ENCODE data around the gene ZNF470. TPM values are rescaled to one million over a fixed set of nuclear protein-coding genes. Genes with fewer than 3 reads are reported as not detected.

Gene ZNF470
- polyA plus RNA-seq (2012; ENCODE audit: insufficient read depth, insufficient read length, low read depth): 4.8 TPM

DNA sequence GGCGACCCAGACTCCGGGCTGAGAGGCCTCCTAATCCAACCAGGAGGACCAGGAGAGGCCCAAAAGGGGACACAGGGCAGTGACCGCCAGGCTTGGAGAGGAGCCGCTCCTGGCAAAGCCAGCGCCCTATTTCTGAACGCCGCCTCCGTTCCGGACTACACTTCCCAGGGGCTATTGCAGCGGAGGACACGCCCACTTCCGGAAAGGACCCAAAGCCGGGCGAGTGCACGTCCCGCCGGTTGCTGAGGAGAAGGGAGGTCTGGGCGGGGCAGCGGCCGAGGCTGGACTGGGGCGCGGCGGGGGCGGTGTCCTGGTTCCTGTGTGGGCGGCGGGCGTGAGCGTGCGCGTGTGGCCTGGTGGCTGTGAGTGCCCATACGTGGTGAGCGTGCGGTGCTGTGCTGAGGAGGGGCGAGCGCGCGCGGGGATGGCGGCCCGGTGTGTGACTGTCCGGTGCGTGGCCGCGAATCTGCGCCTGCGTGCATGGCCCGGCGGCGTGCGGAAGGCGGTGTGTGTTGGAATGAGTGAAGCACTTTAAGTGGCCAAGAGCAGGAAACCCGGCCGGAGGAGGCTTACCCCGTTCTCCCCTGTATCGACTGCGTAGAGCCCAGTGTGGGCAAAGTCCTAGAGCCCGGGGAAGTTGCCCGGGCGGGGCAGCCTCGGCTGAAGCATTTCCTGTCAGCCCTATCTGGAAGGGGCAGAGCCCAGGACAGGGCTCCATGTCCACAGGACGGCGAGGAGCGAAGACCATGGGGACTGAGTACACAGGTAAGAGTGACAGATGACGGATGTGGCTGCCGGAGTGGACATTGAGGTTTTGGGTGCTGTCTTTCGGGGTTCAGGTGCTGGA is at the start of gene ZNF470:
ZNF470 (plus strand) TSS at position 195 of the 847 bp plus-strand sequence. CDS start 2,844 bp downstream, outside the sequence.
- Histone ChIP-seq H3K4me1 (no peaks in the 10 kb centered on the region), H3K36me3 (peaks cover 5% of the 10 kb centered on the region; the same call in 1 of the 2 replicates), H3K4me3 (ENCODE audit: low read depth, low read length) (peak within 1 kb of the TSS; percentile 96), H3K9me3 (no peaks in the 10 kb centered on the region), H3K27me3 (no peaks in the 10 kb centered on the region)
- TF ChIP-seq, protein P1, sequence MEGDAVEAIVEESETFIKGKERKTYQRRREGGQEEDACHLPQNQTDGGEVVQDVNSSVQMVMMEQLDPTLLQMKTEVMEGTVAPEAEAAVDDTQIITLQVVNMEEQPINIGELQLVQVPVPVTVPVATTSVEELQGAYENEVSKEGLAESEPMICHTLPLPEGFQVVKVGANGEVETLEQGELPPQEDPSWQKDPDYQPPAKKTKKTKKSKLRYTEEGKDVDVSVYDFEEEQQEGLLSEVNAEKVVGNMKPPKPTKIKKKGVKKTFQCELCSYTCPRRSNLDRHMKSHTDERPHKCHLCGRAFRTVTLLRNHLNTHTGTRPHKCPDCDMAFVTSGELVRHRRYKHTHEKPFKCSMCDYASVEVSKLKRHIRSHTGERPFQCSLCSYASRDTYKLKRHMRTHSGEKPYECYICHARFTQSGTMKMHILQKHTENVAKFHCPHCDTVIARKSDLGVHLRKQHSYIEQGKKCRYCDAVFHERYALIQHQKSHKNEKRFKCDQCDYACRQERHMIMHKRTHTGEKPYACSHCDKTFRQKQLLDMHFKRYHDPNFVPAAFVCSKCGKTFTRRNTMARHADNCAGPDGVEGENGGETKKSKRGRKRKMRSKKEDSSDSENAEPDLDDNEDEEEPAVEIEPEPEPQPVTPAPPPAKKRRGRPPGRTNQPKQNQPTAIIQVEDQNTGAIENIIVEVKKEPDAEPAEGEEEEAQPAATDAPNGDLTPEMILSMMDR (IDR thresholded peaks at IDR 0.05; ENCODE audit: low read depth, low read length): no peak
- DNase-seq: peak; percentile 96

DNA sequence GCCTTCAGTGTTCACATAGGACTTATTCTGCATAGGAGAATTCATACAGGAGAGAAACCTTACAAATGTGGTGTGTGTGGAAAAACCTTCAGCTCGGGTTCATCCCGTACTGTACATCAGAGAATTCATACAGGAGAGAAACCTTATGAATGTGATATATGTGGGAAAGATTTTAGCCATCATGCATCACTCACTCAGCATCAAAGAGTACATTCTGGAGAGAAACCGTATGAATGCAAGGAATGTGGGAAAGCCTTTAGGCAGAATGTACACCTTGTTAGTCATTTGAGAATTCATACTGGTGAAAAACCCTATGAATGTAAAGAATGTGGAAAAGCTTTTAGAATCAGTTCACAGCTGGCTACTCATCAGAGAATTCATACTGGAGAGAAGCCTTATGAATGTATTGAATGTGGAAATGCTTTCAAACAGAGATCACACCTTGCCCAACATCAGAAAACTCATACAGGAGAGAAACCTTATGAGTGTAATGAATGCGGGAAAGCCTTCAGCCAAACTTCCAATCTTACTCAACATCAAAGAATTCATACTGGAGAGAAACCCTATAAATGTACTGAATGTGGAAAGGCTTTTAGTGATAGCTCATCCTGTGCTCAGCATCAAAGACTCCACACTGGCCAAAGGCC is 41.9 kb upstream of the ZNF470 start:
- no peaks in the 10 kb centered on the region for H3K27me3 ChIP-seq
- TF ChIP-seq, protein P1 (IDR thresholded peaks at IDR 0.05; ENCODE audit: low read depth, low read length): no peak
- H3K36me3 ChIP-seq: no peaks in the 10 kb centered on the region
- H3K4me3 ChIP-seq (ENCODE audit: low read depth, low read length): no peak overlapping the region
- H3K9me3 ChIP-seq: peaks cover 18% of the 10 kb centered on the region
- H3K4me1 ChIP-seq: no peaks in the 10 kb centered on the region
- no peak for DNase-seq

DNA sequence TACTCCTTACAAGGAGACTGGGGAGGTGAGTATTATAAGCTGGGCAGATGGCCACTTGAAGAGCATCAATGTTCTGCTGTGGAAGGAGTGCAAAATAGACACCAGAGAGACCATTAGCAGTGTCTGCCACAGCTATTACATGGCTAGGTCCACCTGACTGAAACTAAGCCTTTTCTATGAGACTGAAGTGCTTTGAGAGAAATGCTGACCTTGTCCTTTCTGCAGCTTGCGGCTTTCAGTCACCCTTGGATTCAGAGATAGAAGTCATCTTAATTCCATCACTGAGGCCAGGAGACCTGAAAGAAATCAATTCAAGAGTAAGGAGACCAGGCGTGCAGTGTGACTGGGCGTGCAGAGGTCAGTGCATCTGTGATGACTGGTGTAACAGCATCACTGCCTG is 29.8 kb upstream of the ZNF470 start:
- peaks cover 9% of the 10 kb centered on the region; the same call in 1 of the 2 replicates for H3K9me3 ChIP-seq
- H3K4me1 ChIP-seq: no peaks in the 10 kb centered on the region
- TF ChIP-seq, protein P1 (IDR thresholded peaks at IDR 0.05; ENCODE audit: low read depth, low read length): no peak
- H3K27me3 ChIP-seq: no peaks in the 10 kb centered on the region
- DNase-seq: no peak
- no peak overlapping the region for H3K4me3 ChIP-seq (ENCODE audit: low read depth, low read length)
- peaks cover 3% of the 10 kb centered on the region for H3K36me3 ChIP-seq

DNA sequence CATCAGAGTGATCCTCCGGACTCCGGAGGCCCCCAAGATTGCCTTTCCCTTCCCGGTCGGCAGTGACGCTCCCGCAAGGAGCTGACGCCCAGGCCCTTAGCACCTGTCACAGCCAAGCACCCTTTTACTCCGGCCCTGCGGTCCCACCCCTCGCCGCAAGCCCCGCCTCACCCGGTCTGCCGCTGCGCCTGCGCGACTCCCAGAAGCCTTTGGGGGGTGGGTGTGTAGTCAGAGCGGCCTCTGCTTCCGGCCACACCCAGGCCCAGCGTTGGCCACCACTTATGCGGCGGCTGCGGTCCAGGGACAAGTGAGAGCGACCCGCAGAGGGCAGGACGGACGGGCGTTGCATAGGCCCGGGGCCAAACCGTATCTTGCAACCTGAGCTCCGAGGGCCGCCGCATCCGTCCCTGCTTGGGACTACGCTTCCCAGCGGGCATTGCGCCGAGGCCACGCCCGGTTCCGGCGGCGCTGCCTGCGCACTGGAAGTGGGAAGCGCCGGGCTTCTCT is 29.0 kb upstream of the ZNF470 start:
- H3K4me3 ChIP-seq (ENCODE audit: low read depth, low read length): peak overlapping the region; percentile 77
- peaks cover 9% of the 10 kb centered on the region; the same call in 1 of the 2 replicates for H3K9me3 ChIP-seq
- peaks cover 3% of the 10 kb centered on the region for H3K36me3 ChIP-seq
- H3K27me3 ChIP-seq: no peaks in the 10 kb centered on the region
- TF ChIP-seq, protein P1 (IDR thresholded peaks at IDR 0.05; ENCODE audit: low read depth, low read length): no peak
- peak; percentile 95 for DNase-seq
- H3K4me1 ChIP-seq: no peaks in the 10 kb centered on the region

DNA sequence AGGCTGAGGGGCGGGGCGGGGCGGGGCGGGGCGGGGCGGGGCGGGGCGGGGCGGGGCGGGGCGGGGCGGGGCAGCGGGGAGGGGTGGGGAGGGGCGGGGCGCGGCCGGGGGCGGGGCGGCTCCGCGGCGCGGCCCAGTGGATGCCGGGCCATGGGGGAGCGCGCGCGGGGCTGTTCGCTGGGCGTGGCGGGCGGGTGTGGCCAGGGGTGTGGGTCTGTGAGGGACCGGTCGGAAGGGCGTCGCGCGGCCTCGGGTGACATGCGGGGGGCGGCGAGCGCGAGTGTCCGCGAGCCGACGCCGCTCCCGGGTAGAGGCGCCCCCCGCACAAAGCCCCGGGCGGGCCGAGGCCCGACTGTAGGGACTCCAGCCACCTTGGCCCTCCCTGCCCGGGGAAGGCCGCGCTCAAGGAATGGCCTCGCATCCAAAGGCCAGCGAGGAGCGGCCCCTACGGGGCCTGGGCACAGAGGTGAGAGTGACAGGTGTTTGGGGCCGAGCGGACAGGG is 28.5 kb upstream of the ZNF470 start, which contains the start of gene ZFP28:
ZFP28 (plus strand) TSS at position 188 of the 503 bp plus-strand sequence; CDS start at position 259, 71 bp downstream.
- Histone ChIP-seq H3K27me3 (no peaks in the 10 kb centered on the region), H3K4me1 (no peaks in the 10 kb centered on the region), H3K4me3 (ENCODE audit: low read depth, low read length) (peak within 1 kb of the TSS; percentile 77), H3K9me3 (peaks cover 9% of the 10 kb centered on the region; the same call in 1 of the 2 replicates), H3K36me3 (peaks cover 3% of the 10 kb centered on the region)
- peak; percentile 86 for DNase-seq
- TF ChIP-seq, protein P1 (IDR thresholded peaks at IDR 0.05; ENCODE audit: low read depth, low read length): no peak

Data from BE2C (cell line).